H9 (cell line): ENCODE measurements around the gene GID8. TPM values are rescaled to one million over a fixed set of nuclear protein-coding genes. Genes with fewer than 3 reads are reported as not detected.

Experiments used
- DNase-seq: peaks from one replicate; pipeline ENCODE4 v3.0.0-alpha.2; 2017
- H2AFZ ChIP-seq: one replicate; pipeline ENCODE4 v1.6.1; 2013; ENCODE audit warnings: mild to moderate bottlenecking, low read length, control low read depth, moderate library complexity
- H2AK5ac ChIP-seq: 2 replicates; pipeline ENCODE4 v1.6.1; 2013; ENCODE audit warnings: low read length, control low read depth, mixed read lengths; ENCODE audit not compliant: insufficient read length
- H2BK120ac ChIP-seq: one replicate; pipeline ENCODE4 v1.6.1; 2013; ENCODE audit warnings: low read depth, mild to moderate bottlenecking, low read length, control low read depth, inconsistent platforms; ENCODE audit not compliant: poor library complexity, severe bottlenecking
- H2BK12ac ChIP-seq: 2 replicates; pipeline ENCODE4 v1.6.1; 2013; ENCODE audit warnings: low read length, control low read depth, mixed read lengths, low read depth; ENCODE audit not compliant: insufficient read length
- H2BK15ac ChIP-seq: 2 replicates; pipeline ENCODE4 v1.6.1; 2013; ENCODE audit warnings: low read depth, low read length, control low read depth
- H2BK20ac ChIP-seq: one replicate; pipeline ENCODE4 v1.6.1; 2013; ENCODE audit warnings: low read depth, mild to moderate bottlenecking, low read length, control low read depth, inconsistent platforms; ENCODE audit not compliant: poor library complexity, severe bottlenecking
- H2BK5ac ChIP-seq: 2 replicates; pipeline ENCODE4 v1.6.1; 2013; ENCODE audit warnings: low read length, control low read depth, mixed read lengths; ENCODE audit not compliant: insufficient read length
- H3K14ac ChIP-seq: 2 replicates; pipeline ENCODE4 v1.6.1; 2013; ENCODE audit warnings: low read length, control low read depth; ENCODE audit not compliant: insufficient read depth
- H3K18ac ChIP-seq: 2 replicates; pipeline ENCODE4 v1.6.1; 2013; ENCODE audit warnings: low read depth, mild to moderate bottlenecking, mixed read lengths, low read length, control low read depth; ENCODE audit not compliant: insufficient read length
- H3K23ac ChIP-seq: 2 replicates; pipeline ENCODE4 v1.6.1; 2013; ENCODE audit warnings: low read length, control low read depth, mixed read lengths, low read depth; ENCODE audit not compliant: insufficient read length
- H3K23me2 ChIP-seq: 2 replicates; pipeline ENCODE4 v1.6.1; 2013; ENCODE audit warnings: low read depth, mild to moderate bottlenecking, mixed read lengths, low read length, control low read depth; ENCODE audit not compliant: insufficient read length, poor library complexity, severe bottlenecking
- H3K27ac ChIP-seq: 2 replicates; pipeline ENCODE4 v1.5.1; 2013; ENCODE audit warnings: low read length, control low read depth, mixed read lengths, low read depth; ENCODE audit not compliant: insufficient read length
- H3K27me3 ChIP-seq: 2 replicates; pipeline ENCODE4 v1.6.1; 2013; ENCODE audit warnings: low read length, control low read depth, inconsistent platforms; ENCODE audit not compliant: insufficient read depth
- H3K4ac ChIP-seq: 2 replicates; pipeline ENCODE4 v1.6.1; 2013; ENCODE audit warnings: low read depth, mild to moderate bottlenecking, control low read depth, inconsistent platforms, low read length, moderate library complexity
- H3K4me1 ChIP-seq: 2 replicates; pipeline ENCODE4 v1.6.1; 2013; ENCODE audit warnings: low read length, control low read depth, inconsistent platforms; ENCODE audit not compliant: insufficient read depth
- H3K4me2 ChIP-seq: 2 replicates; pipeline ENCODE4 v1.6.1; 2013; ENCODE audit warnings: low read length, control low read depth, mixed read lengths; ENCODE audit not compliant: insufficient read length, insufficient read depth
- H3K56ac ChIP-seq: 2 replicates; pipeline ENCODE4 v1.6.1; 2013; ENCODE audit warnings: low read depth, mild to moderate bottlenecking, mixed read lengths, low read length, control low read depth; ENCODE audit not compliant: insufficient read length
- H3K79me1 ChIP-seq: 2 replicates; pipeline ENCODE4 v1.6.1; 2013; ENCODE audit warnings: low read depth, mild to moderate bottlenecking, moderate library complexity, low read length, control low read depth, inconsistent platforms; ENCODE audit not compliant: insufficient read depth, poor library complexity, severe bottlenecking
- H3K79me2 ChIP-seq: 2 replicates; pipeline ENCODE4 v1.6.1; 2013; ENCODE audit warnings: low read length, control low read depth, inconsistent platforms; ENCODE audit not compliant: insufficient read depth
- H3K9ac ChIP-seq: 2 replicates; pipeline ENCODE4 v1.6.1; 2013; ENCODE audit warnings: low read length, control low read depth, mixed read lengths; ENCODE audit not compliant: insufficient read length; ENCODE audit errors: extremely low read depth
- H3K9me3 ChIP-seq: one replicate; pipeline ENCODE4 v1.6.1; 2013; ENCODE audit warnings: low read depth, low read length, inconsistent platforms; ENCODE audit not compliant: control insufficient read depth
- H3T11ph ChIP-seq: one replicate; pipeline ENCODE4 v1.6.1; 2013; ENCODE audit warnings: mild to moderate bottlenecking, low read length, control low read depth, inconsistent platforms
- H4K20me1 ChIP-seq: one replicate; pipeline ENCODE4 v1.6.1; 2013; ENCODE audit not compliant: control insufficient read depth, insufficient read length, insufficient read depth
- H4K5ac ChIP-seq: 2 replicates; pipeline ENCODE4 v1.6.1; 2013; ENCODE audit warnings: low read depth, mild to moderate bottlenecking, mixed read lengths, low read length, control low read depth; ENCODE audit not compliant: insufficient read length
- H4K8ac ChIP-seq: replicated peaks from 2 replicates; pipeline ENCODE4 v1.6.1; 2013; ENCODE audit warnings: low read length, control low read depth, mixed read lengths, low read depth; ENCODE audit not compliant: insufficient read length
- H4K91ac ChIP-seq: 2 replicates; pipeline ENCODE4 v1.6.1; 2013; ENCODE audit warnings: low read depth, mild to moderate bottlenecking, moderate library complexity, mixed read lengths, low read length, control low read depth; ENCODE audit not compliant: insufficient read length
- H3K27ac Mint-ChIP-seq, 3 experiments: 2 replicates in 2 of 3; 3 replicates in 1 of 3; pipeline ENCODE4 v1.8.0; 2020 to 2021; ENCODE audit warnings: mixed read lengths in 3 of 3, mild to moderate bottlenecking in 1 of 3, moderate library complexity in 1 of 3
- H3K27me3 Mint-ChIP-seq: 2 replicates; pipeline ENCODE4 v1.8.0; 2021; ENCODE audit warnings: low read depth, mild to moderate bottlenecking, moderate library complexity, mixed read lengths
- H3K36me3 Mint-ChIP-seq, 3 experiments: 2 replicates in 2 of 3; 3 replicates in 1 of 3; pipeline ENCODE4 v1.8.0; 2020 to 2021; ENCODE audit warnings: low read depth in 3 of 3, mixed read lengths in 3 of 3; ENCODE audit not compliant: insufficient read depth in 1 of 3
- H3K4me1 Mint-ChIP-seq, 2 experiments: 2 replicates each; pipeline ENCODE4 v1.8.0; 2020; ENCODE audit warnings: mixed read lengths in 2 of 2
- H3K4me3 Mint-ChIP-seq, 2 experiments: 2 replicates in 1 of 2; 3 replicates in 1 of 2; pipeline ENCODE4 v1.8.0; 2020 to 2021; ENCODE audit warnings: mild to moderate bottlenecking in 2 of 2, mixed read lengths in 2 of 2, moderate library complexity in 1 of 2
- H3K9me3 Mint-ChIP-seq, 2 experiments: 2 replicates in 1 of 2; 3 replicates in 1 of 2; pipeline ENCODE4 v1.8.0; 2020; ENCODE audit warnings: mild to moderate bottlenecking in 2 of 2, mixed read lengths in 2 of 2, moderate library complexity in 1 of 2
- WGBS: extraction: QIAGEN DNeasy Blood & Tissue Kit; methylation state at CpG from one replicate; pipeline ENCODE4 v1.1.7; 2013; ENCODE audit warnings: missing lambda C conversion rate, low lambda C conversion rate, mixed read lengths; ENCODE audit not compliant: insufficient read length; ENCODE audit errors: extremely low coverage; 5-methylcytosine and 5-hydroxymethylcytosine counted together
- total RNA-seq: library from RNA; stranded (reverse); gene quantifications from 2 replicates; pipeline ENCODE4 v1.2.1, GENCODE V29; 2021
- TF ChIP-seq, protein P1 (sequence below): fragments of 200-600 bp; sonication (generic); conservative IDR thresholded peaks from 3 replicates; pipeline ENCODE4 v1.8.0; 2021; ENCODE audit warnings: antibody characterized with exemption, mild to moderate bottlenecking

The GID8 gene
- total RNA-seq, 1 experiment from 2014 or later: 60.9 TPM

DNA sequence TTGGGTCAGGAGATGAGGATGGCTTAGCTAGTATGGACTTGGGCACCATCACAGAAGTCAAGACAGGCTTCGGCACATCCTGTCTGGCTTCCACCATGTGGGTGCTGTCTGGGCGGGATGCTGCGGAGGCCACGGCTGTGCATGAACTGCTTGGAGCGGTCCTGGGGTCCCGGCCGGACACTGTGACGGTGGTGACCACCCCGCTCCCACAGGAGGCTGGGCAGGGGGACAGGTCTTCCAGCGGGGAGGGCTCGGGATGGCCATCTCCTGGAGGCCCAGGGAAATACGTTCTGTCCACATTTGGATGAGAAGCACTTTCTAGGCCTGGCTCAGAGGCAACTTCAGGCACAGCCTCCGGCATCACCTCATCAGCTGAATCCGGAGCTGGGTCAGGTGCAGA is 44.2 kb upstream of the GID8 start:
- Histone ChIP-seq H4K91ac (no peak overlapping the region), H3K27me3 (no peaks in the 10 kb centered on the region), H3K14ac (no peak overlapping the region), H4K5ac (no peak overlapping the region), H3K79me1 (no peaks in the 10 kb centered on the region), H3K56ac (no peak overlapping the region), H3K23me2 (no peaks in the 10 kb centered on the region), H3T11ph (no peak overlapping the region), H3K23ac (no peak overlapping the region), H4K8ac (no peak overlapping the region), H3K79me2 (no peaks in the 10 kb centered on the region), H4K20me1 (no peaks in the 10 kb centered on the region), H3K9me3 (no peaks in the 10 kb centered on the region), H2BK15ac (no peak overlapping the region), H2AK5ac (no peak overlapping the region), H2BK5ac (no peak overlapping the region), H2BK20ac (no peak overlapping the region), H3K4me2 (no peak overlapping the region), H3K27ac (no peak overlapping the region), H3K9ac (no peak overlapping the region), H2BK12ac (no peak overlapping the region), H3K18ac (no peak overlapping the region), H2BK120ac (no peak overlapping the region), H3K4ac (no peak overlapping the region), H2AFZ (no peak overlapping the region), H3K4me1 (no peaks in the 10 kb centered on the region)
- TF ChIP-seq, protein P1, sequence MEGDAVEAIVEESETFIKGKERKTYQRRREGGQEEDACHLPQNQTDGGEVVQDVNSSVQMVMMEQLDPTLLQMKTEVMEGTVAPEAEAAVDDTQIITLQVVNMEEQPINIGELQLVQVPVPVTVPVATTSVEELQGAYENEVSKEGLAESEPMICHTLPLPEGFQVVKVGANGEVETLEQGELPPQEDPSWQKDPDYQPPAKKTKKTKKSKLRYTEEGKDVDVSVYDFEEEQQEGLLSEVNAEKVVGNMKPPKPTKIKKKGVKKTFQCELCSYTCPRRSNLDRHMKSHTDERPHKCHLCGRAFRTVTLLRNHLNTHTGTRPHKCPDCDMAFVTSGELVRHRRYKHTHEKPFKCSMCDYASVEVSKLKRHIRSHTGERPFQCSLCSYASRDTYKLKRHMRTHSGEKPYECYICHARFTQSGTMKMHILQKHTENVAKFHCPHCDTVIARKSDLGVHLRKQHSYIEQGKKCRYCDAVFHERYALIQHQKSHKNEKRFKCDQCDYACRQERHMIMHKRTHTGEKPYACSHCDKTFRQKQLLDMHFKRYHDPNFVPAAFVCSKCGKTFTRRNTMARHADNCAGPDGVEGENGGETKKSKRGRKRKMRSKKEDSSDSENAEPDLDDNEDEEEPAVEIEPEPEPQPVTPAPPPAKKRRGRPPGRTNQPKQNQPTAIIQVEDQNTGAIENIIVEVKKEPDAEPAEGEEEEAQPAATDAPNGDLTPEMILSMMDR: peak; percentile 42; the same call in 2 of the 3 replicates
- no CpG with 5 or more reads among the region's 14 CpGs for WGBS
- Mint-ChIP-seq H3K27me3 (no peaks in the 10 kb centered on the region), H3K9me3 (no peaks in the 10 kb centered on the region), H3K4me1 (peaks cover 7 to 10% of the 10 kb centered on the region in 2 experiments), H3K27ac (no peak overlapping the region), H3K4me3 (no peak overlapping the region), H3K36me3 (peaks cover 53 to 82% (median 58%) of the 10 kb centered on the region in 3 experiments; a peak in 6 of 7 replicates)
- no peak for DNase-seq
